NCI-H1417 (cell line): ENCODE data around the gene THPO.

Experiments
- DNase-seq, 3 experiments: peaks; one replicate each; lab custom pipeline; 2025; lab: John Stamatoyannopoulos, UW

Gene THPO

DNA sequence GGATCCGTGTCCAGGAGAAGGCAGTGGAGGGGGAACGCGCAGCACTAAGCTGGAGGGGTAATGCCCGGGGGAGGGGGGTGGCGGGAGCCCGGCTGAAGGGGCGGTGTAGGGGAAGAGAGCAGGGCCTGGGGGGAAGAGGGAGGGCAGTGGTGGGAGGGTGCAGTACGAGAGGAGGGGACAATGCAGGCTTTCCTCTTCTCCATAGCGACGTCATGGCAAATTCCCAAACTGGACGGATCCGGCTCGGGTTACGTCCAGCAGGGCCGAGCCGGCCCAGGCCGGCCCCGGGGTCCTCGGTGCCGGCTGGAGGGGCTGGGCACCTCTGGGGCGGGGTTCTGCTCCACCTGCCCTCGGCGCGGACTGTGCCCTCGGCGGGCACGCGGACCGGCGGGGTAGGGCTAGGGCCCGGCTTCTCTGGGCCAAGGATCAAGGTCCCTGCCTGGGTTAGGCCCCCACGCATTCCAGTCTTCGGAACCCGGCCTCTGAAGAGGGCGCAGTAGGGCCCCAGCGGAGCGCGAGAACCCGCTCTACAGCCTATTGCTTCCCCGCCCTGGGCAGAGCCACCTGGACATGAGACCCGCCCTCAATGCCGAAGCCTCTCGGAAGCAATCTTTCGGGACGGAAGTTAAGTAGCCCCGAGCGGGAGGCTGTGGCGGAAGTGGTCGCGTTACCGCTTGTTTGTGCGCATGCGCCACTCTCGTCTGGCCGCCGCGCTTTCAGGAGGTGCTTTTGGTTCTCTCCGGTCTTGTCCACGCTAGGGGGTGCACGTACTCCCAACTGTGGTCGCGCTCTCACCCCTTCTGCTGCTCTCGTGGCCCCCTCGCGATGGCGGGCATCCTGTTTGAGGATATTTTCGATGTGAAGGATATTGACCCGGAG, 15.1 kb downstream of the THPO start:
- DNase-seq, result peak; percentile 98 to 99 (median 99)

DNA sequence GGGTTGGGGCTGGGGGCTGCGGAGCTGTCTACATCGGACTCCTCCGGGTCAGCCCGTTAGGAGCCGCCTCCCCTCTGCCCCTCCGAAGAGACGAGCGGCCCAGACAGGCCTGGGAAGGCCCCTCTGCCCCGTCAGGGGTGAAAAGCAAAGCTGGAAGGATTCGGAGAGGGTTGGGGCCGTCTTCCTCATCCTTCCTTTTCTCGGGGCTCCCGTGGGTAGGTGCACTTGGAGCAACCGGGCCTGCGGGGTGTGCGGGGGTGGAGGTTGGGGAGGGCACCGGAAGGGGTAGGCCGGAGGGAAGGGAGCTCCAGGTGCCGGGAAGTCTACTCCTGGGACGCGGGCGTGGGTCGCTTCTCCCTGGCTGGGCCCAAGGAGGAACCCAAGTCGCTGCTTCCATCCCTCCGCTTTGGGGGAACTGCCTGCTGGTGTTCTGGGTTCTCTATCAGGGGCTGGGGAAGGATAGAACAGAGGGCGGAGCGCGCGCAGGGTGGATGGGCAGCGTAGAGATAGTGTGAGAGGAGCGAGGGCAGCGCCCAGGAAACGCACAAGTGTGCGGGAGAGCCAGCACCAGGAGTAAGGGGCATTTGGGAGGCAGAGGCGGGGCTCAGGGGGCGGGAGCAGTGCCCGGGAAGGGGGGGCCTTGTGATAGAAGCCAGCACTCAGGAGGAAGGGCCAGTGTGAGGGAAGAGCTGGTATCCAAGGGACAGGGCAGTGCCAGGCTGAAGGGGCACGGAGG, 15.9 kb downstream of the THPO start:
- peak; percentile 55 to 89 (median 88) for DNase-seq

DNA sequence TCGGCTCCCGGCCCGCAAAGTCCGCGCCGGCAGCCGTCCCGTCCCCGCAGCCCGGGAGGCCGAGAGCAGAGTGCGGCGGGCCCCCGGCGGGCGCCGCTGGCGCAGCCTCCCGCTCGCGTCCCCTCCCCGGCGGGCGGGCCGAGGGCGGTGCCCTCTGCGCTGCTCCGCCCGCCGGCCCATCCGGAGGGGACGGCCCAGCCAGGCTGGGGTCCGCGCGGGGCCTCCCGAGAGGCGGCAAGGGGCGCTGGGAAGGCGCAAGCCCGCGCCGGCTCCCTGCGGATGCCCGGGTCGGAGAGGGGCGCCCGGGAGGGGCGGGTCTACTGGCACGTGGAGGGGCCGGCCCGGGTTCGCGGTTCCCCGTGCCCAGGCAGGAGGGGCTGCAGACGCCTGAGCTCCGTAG, 16.5 kb downstream of the THPO start, which contains the start of the genes CLCN2 and POLR2H:
Gene CLCN2 (minus strand): TSS at position 74 of the 400 bp plus-strand sequence. CDS start 126 bp downstream, outside the sequence.
Gene POLR2H (plus strand): TSS at position 179 of the 400 bp plus-strand sequence. CDS start 1,783 bp downstream, outside the sequence.
- peak; percentile 40 to 79 (median 74) for DNase-seq

DNA sequence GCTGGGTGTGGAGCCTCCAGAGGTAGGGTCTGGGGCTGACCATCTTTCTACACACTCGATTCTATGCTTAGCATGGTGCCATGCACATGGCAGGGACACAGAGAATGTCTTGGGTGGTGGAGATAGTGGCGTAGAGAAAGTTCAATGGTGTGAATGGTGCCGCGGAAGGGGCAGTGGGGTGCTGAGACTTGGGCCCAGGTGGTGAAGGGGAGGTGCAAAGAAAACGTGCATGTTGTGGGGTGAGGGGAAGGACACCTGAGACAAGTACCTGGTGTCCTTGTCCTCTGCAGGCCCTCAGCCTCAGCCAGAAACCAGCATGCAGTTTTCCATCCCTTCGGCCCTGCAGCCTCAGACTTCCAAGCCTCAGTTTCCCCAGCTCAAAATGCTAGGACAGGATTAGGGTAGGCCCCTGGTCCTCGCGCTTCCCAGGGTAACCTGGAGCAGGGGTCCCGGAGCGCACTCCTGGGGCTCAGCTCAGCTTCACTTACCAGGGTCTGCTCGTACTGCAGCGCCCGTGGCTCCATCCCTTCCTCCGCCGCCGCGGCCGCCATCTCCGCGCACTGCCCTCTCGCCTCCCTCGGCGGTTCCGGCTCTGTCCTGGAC, 17.0 kb downstream of the THPO start:
- DNase-seq, result peak in 1 of 3 experiments; percentile 58

DNA sequence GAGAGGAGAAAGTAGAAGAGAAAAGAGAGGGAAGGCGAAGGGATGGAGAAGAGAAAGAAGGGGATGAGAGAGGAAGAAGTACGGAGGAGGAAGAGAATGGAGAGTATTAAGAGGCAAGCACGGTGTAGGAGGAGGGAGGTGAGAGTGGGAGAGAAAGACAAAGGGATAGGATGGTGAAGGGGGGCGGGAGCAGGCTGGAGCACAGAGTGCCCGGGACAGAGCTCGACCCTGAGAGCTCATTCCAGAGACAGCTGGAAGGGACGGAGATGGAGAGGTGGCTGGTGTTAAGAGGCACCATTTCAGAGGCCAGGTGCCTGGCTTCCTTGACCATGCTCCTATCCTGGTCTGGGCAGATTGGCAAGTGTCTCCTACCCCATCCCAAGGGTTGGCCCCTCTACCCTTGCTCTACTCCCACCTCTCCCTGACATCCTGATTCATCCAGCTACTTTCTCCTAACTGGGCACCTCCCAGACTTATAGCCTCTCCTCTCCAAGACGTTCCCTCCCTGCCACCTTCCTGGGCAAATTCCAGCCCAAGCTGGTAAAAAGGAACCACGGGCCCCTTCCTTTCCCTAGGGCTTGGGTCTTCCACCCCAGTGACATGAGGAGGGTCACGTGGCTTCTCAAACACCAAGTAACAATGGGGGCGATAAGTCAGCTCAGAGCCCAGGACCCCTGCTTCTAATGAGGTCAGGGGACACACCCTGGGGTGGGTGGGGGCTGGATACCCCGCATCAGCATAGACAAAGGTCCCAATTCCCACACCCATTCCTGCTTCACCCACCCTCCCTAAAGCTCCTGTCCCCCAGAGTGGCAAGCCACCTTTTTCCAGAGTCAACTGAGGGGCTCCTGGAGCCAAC, 17.7 kb downstream of the THPO start:
- no peak for DNase-seq

DNA sequence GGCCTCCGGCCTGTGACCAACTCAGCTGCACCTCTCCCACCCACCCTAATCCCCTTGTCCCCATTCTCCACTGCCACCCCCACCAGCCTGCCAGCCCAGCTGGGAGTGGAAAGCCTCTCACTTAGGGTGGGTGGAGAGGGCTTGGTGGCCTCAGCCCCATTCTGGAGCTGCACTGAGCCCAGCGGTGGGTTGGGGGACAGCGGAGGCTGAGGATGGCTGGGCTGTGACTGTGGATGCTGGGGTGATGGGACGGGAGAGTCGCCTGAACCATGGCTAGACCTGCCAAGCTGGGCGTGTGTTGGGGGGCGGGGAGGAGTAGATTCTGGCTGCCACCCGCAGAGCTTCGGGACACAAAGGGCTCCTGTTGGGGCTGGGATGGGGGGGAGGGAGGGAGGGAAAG, 18.4 kb downstream of the THPO start:
- no peak for DNase-seq

DNA sequence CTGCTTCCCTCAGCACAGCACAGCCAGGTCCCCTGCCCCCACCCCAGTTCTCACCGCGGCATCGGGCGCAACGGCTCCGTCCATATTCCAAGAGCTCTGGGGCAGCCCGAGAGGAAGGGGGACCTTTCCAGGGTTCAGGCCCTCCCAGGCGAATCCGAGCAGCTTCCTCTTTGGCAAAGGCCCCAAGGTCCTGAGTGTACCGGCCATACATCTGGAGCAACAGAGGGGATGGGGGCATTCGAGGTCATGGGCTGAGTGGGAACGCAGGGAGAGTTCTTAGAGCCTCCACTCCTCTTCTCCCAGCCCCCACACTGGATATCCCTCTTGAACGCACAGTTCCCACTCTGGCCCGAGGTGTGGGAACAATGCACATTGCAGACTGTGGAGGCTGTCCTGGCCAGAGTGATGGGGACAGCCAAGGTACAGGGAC, 19.1 kb downstream of the THPO start:
- DNase-seq, result no peak

DNA sequence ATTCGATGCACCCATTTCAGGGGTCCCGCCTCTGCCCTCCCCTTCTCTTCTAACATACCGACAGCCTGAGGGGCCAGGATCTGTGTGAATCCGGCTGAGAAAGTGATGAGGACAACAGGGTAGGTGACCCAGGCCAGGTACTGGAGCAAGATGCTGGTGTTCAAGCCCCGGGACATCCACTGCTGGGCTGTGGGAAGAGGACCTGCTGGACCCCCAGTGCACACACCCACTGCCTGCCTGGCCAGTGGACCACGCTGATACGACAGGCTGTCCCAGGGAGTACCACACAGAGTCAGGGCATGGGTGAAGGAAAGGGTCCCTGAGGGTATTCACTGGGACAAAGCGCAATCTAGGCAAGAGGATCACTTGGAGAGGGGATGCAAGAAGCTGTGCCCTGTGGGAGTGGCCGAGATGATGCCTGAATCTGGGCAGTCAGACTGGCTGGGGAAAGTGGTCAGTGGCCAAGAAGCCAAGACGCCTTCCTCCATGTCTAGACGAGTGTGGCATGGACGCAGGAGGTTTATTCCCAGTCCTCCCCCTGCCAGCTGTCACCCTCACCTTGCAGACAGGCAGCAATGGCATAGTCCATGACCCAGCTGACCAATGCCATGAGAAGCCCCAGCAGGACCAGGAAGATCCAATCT, 19.8 kb downstream of the THPO start:
- DNase-seq, result no peak

DNA sequence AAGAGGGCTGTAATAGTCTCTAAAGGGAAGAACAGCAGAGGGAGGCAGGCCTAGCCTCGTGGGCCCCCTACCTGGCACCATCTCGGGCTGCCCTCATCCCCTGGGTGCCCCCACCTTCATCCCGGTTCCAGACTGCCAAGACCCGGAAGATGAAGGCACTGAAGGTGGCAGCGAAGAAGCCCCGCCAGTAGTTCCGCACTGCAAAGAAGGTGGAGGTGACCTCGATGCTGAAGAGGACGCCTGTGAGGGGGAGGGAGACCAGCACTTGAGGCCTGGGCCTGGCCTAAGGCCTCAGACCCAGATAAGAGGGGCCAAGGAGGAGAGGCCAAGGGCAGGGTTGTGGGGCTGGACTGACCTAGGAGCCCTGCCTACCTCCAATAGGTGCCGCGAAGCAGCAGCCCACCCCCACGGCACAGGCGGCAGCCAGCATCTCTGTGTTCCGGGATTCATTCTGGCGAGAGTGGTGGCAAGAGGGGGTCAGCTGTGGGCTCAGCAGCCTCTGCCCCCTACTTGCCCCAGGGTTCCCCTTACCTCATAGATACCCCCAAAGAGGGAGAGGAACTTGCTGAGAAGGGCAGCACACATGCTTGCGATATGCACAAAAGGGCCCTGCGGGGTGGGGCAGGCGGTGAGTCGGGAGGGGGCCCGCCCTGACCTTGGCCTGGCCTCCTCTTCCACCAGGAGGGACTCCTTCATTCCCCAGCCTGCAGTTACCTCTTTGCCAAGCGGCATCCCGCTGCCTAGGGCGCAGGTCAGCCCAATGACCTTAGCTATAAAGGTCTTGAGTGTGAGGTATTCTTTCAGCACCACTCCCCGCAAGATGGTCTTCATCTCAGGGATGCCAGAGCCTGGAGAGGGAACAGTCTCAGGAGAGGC, 20.5 kb downstream of the THPO start:
- no peak for DNase-seq

DNA sequence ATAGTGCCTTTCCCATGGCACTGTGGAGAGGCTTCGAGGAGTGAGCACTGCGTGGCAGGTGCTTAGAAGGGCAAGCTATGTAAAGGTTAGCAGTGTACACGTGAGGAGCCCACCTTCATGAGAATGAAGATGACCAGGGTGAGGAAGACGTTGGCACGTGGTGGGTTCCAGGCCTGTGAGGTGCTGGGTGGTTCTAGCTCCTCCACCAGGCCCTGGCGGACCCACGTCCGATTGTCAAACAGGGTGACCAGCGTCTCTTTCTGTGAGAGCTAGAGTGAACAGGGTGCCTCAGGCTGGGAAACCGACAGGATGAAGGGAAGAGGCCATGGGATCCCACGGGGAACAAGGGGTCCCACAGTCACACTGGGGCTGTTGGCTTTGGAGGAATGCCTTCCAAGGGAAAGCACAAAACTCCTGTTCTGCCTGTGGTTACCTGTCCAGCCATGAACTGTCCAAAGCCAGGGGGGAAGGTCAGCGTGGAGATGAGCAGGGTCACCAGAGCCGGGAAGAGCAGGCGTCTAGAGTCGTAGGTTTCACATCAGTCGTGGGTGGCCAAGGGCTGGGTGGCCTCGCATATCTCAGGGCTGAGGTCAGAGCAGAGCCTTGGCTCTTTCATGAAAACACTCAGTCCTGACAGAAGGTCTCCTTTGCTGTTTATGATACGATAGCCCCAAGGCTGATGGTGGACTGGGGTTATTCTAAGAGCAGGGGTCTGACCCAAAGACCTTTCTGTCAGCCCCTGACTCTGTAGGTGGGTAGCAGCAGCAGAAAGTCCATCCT, 22.6 kb downstream of the THPO start:
- DNase-seq, result no peak

DNA sequence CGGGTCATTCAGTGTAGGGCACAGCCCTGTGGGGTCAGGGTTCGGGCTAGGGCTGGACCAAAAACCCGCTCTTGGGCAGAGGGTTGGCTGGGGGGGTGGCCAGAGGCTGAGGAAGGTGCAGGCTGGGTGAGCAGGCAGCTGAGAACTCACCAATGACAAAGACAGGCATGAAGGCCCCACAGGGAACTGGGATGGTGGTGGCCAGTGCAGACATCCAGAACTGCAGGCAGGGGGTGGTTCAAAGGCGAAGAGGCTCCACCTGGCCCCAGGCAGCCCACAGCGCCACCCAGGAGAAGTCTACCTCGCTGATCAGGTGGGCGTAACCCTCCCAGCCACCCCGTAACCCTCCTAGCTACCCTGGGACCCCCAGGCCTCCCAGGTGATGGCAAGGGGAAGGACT, 23.3 kb downstream of the THPO start:
- DNase-seq, result no peak

DNA sequence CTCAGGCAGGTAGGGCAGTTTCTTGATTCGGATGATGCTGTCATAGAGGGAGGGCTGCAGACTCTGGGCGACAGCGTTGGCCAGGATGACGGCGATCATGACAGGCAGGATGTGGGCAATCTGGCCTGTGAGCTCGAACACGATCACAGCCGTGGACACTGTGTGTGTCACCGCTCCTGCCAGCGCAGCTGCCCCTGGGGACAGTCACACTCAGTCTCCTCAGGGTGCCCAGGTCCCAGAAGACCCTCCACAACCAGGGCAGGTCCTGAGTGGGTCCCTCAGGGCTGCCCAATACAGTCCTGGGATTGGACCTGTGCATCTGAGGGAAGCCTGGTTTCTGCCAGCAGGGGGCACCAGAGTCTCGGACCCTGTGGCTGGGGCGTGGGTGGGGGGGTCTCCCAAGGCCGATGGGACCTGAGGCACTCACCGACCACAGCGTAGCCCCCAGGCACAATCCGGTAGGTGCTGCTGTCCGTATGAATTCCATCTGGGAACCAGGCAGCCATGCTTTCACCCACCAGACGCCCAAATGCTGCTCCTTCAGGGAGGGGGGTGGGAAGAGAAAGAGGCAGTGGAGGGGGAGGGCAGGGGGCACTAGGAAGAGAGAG, 23.8 kb downstream of the THPO start:
- DNase-seq, result peak; percentile 23 to 40 (median 29)

DNA sequence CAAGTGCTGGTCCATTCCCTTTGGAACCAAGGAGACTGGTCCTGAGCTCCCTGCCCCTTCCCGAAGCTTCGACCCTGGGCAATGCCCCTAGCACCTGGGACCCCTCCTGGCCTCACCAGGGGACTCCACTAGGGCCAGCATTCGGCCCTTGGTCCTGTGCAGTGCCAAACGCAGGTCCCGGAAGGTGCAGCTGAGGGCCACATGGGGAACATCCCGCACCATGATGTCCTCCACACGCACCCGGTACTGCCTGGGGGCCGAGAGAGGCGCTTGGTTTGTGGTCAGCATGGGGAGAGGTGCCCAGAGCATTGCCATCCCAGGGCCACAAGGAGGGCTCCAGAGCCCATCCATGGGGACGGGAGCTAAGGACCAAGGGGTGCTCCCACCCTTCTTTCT, 24.5 kb downstream of the THPO start:
- DNase-seq, result no peak

DNA sequence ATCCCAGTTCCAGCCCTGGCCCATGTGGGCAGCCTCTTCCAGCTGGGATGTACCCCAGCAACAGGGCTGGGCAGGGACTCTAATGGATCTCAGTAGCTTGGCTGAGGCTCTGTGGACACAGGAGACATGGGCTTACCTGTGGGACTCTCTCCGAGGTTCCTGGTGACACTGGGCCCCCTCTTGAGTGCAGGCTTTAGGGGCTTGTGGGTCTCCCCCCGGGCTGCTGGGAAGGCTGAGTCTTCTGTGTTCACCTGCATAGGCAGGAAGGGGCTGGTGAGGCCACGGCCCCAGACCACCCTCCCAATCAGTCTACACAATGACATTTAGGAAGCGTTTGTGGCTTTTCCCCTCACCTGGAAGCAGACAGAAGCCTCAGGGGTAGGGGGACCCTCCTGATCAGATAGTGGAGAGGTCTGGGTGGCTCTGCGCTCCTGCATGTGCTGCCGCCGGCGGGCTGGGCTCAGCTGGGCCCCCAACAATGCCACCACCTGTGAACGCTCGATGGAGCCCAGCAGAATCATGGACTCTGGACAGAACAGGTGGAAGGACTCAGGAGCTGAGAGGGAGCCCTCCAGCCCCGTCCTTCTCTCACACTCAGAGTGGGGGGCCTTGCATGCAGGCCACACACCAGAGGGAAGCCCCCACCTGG, 25.0 kb downstream of the THPO start:
- no peak for DNase-seq

DNA sequence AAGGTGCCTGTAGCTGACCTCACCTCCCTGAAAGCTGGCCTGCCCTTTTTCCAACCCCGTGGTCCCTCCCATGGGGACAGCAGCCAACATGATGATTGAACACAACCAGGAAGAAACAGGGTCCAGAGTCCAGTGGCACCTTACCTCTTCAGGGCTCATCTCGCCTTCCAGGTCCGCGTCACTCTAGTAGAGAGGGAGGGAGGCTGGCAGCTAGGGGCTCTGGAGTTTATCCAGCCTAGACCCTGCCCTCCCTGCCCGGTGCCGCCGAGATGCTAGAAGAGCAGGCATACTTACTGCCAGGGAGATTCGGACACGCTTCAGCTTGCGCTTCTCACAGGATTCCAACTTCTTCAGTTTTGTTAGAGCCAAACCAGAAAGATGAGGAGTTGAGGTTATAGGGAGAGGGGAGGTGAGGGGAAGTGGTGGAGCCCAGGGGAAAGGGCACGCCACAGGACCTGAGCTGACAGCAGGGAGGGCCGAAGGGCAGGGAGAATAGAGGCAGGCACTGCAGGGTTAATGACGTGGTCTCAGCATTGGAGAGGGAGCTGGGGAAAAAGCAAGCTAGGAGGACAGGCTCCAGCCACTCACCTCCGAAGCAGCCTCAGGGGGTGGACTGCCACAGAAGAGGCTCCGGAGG, 25.7 kb downstream of the THPO start:
- no peak for DNase-seq

DNA sequence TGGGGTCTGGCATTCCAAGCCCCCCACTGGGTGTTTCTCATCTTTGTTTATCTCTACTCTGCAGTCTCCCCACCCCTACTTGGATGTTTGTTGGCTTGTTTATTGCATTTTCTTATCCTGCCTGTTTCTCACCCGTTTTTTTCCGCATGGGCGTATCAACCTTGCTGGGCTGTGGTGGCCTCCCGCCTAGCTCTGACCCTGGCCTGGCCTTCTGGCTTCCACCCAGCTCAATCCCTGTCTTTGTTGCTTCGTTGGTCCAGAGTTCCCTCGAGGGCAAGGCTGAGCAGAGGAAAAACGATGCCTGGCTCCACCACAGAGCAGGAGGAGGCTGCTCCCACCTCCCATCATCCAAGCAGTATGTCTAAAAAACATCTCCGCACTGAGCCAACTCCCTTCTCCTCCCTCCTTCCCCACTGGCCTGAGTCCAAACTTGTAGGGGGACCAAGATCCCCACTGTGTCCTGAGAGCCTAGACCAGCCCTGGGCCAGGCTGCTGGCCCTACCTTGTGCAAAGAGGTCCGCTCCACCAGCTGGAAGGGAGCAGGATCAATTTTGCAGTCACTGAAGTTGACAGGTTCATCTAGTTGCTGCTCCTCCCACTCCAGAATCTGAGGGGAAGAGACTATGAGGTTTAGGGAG, 26.4 kb downstream of the THPO start:
- DNase-seq, result no peak

DNA sequence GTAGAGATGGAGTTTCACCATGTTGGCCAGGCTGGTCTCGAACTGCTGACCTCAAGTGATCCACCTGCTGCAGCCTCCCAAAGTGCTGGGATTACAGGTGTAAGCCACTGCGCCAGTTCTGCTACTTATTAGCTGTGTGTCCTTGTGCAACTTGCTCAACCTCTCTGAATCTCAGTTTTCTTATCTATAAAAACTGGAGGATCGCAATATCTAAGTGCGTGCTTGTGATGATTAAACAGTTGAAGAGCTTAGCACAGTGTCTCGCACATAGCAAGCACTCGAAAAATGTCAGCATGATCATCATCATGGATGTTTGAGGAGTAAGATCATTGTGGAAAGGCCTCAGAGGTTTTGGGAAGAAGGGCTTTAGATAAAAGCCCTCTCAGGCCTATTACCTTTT, 27.4 kb downstream of the THPO start:
- no peak for DNase-seq
